Measurements from ENCODE around the gene EBF3. TPM values are rescaled to one million over a fixed set of nuclear protein-coding genes. Genes with fewer than 3 reads are reported as not detected.

EBF3 gene, protein sequence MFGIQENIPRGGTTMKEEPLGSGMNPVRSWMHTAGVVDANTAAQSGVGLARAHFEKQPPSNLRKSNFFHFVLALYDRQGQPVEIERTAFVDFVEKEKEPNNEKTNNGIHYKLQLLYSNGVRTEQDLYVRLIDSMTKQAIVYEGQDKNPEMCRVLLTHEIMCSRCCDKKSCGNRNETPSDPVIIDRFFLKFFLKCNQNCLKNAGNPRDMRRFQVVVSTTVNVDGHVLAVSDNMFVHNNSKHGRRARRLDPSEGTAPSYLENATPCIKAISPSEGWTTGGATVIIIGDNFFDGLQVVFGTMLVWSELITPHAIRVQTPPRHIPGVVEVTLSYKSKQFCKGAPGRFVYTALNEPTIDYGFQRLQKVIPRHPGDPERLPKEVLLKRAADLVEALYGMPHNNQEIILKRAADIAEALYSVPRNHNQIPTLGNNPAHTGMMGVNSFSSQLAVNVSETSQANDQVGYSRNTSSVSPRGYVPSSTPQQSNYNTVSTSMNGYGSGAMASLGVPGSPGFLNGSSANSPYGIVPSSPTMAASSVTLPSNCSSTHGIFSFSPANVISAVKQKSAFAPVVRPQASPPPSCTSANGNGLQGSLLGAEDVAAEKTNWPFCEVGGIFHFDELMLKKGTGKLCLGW
- not detected for total RNA-seq

DNA sequence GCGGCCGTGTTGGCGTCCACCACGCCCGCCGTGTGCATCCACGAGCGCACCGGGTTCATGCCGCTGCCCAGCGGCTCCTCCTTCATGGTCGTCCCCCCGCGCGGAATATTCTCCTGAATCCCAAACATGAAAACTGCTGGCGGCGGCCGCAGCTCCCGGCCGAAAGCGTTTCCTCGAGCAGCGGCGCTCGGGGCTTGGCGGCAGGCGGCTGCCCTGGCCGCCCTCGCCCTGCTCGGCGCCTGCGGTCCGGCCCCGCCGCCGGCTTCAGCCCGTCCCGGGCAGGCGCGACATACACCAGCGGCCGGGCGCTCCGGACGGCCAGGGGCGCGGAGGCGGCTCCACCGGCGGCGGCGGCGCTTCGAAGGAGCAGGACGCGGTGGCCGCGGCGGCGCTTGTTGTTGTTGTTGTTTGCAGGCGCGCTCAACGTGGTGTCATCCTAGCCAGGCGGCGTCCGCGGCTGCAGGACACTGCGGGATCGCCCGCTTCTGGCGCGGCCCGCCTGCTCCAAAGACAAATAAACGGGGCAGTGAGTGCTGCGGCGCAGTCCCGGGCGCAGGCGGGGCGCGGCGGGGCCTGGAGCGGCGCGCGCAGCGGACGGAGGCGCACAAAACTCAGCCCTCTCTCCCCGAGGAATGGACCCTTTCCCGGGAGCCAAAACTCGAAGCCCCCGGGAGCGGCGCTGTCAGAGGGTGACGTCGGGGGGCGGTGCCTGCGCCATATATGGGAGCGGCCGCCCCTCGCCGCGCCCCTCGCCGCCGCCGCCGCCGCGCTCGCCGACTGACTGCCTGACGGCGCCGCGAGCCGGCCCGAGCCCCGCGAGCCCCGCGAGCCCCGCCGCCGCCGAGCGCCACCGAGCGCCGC lies at the start of gene EBF3:
EBF3 (minus strand) TSS at position 634 of the 861 bp plus-strand sequence; CDS start at position 128, 506 bp downstream.
- ATAC-seq (peak; percentile 78 to 81), DNase-seq (no peak)
- Mint-ChIP-seq H3K4me3 (peak within 1 kb of the TSS; percentile 66), H3K9me3 (no peaks in the 10 kb centered on the region), H3K4me1 (ENCODE audit: low read depth) (peaks cover 22% of the 10 kb centered on the region), H3K27me3 (ENCODE audit: low read depth) (peaks cover 67% of the 10 kb centered on the region), H3K36me3 (ENCODE audit: insufficient read depth) (no peaks in the 10 kb centered on the region)

DNA sequence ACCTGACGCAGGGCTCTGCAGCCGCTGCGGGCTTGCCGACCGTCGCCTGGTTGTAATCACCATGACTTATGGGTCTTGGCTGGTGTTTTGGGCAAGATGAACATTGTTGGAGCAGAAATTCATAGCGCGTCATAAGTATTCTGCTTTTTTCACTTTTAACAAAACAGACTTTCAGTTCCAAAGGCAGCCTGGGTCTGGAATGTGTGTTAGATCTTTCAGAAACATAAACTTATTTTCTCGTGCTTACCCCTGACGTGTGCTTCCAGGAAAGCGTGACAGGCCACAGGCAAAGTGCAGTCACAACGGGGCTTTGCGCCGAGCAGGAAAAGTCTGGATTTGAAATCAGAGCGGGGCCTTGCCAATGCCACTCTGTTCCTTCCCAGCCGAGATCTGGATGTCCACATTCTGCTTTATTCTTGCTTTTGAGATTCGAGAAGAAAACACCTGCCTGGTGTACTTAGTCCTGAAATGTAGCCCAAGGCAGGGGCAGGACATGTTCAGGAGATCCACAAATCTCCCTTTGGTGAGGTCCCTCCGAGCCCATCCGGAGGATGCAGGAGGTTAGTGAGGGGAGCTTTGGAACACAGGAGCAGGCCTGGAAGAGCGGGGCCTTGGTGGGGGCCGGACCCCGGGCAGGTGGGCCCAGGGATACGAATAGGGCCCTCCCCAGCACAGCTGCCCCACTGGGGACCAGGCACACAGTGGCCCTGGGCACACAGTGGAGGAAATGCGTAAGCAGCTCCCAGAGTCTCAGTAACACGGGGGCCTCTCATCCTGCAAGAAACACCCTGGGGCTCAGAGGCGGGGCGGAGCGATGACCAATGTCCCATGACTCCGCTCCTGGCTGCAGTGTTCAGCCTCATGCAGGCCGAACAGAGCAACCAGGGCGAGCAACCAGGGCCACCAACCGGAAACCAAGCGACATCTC lies 49.5 kb upstream of the EBF3 start:
- no peak overlapping the region for H3K4me3 Mint-ChIP-seq
- H3K4me1 Mint-ChIP-seq (ENCODE audit: low read depth), result no peaks in the 10 kb centered on the region
- H3K27me3 Mint-ChIP-seq (ENCODE audit: low read depth), result peaks cover 12% of the 10 kb centered on the region
- H3K9me3 Mint-ChIP-seq, result no peaks in the 10 kb centered on the region
- H3K36me3 Mint-ChIP-seq (ENCODE audit: insufficient read depth), result no peaks in the 10 kb centered on the region
- DNase-seq (no peak), ATAC-seq (no peak)

DNA sequence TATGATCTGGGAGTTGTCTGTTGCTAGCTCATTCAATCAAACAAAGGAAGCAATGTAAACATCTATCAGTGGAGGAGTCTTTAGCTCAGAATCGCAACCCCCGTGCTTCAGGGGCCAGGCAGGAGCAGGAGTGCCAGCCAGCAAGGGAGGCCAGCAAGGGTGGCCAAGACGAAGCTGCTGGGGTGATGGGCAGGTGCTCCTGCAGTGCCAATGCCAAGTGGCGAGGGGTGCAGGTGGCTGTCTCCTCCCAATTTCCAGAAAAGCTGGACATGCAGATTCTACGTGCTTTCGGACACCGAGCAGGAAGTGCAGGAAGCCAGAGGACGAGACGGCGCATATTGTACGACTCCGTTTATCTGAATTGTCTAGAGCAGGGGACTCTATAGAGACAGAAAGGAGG lies 48.1 kb upstream of the EBF3 start:
- no peaks in the 10 kb centered on the region for H3K4me1 Mint-ChIP-seq (ENCODE audit: low read depth)
- no peaks in the 10 kb centered on the region for H3K9me3 Mint-ChIP-seq
- no peak overlapping the region for H3K4me3 Mint-ChIP-seq
- peaks cover 15% of the 10 kb centered on the region for H3K27me3 Mint-ChIP-seq (ENCODE audit: low read depth)
- DNase-seq (no peak), ATAC-seq (no peak)
- H3K36me3 Mint-ChIP-seq (ENCODE audit: insufficient read depth), result no peaks in the 10 kb centered on the region

GRCh38 chr10:130010653-130011052 lies 46.6 kb upstream of the EBF3 start:
- ATAC-seq (no peak), DNase-seq (no peak)
- H3K4me1 Mint-ChIP-seq (ENCODE audit: low read depth), result no peaks in the 10 kb centered on the region
- peaks cover 17% of the 10 kb centered on the region for H3K27me3 Mint-ChIP-seq (ENCODE audit: low read depth)
- H3K4me3 Mint-ChIP-seq, result no peak overlapping the region
- no peaks in the 10 kb centered on the region for H3K36me3 Mint-ChIP-seq (ENCODE audit: insufficient read depth)
- H3K9me3 Mint-ChIP-seq, result no peaks in the 10 kb centered on the region

- DNase-seq (no peak), ATAC-seq (no peak)
- Mint-ChIP-seq H3K4me1 (ENCODE audit: low read depth) (no peaks in the 10 kb centered on the region), H3K9me3 (peaks cover 4% of the 10 kb centered on the region), H3K27me3 (ENCODE audit: low read depth) (peaks cover 27% of the 10 kb centered on the region), H3K36me3 (ENCODE audit: insufficient read depth) (no peaks in the 10 kb centered on the region), H3K4me3 (no peak overlapping the region)
Measured at GRCh38 chr10:130009228-130009627, 45.2 kb upstream of the EBF3 start.

DNA sequence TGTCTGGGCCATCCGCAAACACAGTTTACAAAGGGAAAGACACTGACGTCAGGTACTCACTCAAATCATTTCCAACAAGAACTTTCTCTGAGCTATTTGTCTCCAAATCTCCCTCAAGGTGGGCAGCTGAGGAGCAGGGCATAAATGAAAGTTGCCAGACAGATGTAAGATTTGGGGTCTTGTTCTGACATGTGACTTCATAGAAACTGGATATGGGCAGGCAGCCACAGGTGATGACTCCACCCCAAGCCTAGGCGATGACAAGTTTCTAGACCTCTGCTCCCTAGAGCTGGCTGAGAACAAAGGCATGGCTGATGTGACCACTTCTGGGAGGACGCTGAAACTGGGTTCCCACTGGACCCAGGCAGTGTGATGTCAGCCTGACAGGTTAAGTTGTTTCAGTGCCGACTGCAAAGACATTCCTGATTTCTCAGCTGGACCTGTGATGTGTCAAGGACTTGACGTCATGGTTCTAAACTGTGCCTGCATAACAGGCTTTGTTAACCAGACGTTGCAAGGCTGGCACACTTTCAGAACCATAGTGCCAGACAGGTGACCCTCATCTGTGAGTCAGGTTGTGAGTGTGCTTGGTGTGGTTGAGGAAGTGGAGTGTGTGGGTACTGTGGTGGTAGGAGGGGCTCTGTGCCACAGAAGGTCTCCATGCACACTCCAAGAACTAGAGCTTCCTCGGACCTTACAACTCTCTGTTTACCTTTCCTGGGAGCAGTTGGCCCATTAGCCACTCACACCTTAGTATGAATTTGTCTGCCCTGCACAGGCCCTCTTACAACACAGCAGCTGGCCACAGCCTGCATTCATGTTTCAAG lies 39.9 kb upstream of the EBF3 start:
- H3K27me3 Mint-ChIP-seq (ENCODE audit: low read depth), result peaks cover 19% of the 10 kb centered on the region
- H3K4me1 Mint-ChIP-seq (ENCODE audit: low read depth), result no peaks in the 10 kb centered on the region
- DNase-seq (no peak), ATAC-seq (no peak)
- peaks cover 4% of the 10 kb centered on the region for H3K9me3 Mint-ChIP-seq
- H3K36me3 Mint-ChIP-seq (ENCODE audit: insufficient read depth), result no peaks in the 10 kb centered on the region
- H3K4me3 Mint-ChIP-seq, result no peak overlapping the region

GRCh38 chr10:130003166-130003565 lies 39.1 kb upstream of the EBF3 start:
- no peak for ATAC-seq
- DNase-seq, result no peak
- no peaks in the 10 kb centered on the region for H3K36me3 Mint-ChIP-seq (ENCODE audit: insufficient read depth)
- peaks cover 11% of the 10 kb centered on the region for H3K9me3 Mint-ChIP-seq
- H3K4me1 Mint-ChIP-seq (ENCODE audit: low read depth), result no peaks in the 10 kb centered on the region
- H3K27me3 Mint-ChIP-seq (ENCODE audit: low read depth), result peaks cover 17% of the 10 kb centered on the region
- no peak overlapping the region for H3K4me3 Mint-ChIP-seq

DNA sequence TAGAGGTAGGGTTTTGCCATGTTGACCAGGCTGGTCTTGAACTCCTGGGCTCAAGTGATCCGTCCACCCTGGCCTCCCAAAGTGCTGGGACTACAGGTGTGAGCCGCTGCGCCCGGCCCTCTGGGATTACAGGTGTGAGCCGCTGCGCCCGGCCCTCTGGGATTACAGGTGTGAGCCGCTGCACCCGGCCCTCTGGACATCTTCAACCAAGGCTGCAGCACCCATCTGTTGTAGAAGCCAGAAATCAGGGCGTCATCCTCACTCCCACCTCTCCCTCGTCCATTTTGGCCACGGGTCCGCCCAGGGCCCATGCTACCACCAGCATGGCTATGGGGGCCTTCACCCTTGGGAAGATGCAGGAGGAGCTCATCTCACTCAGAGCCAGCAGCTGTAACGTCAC lies 38.5 kb upstream of the EBF3 start:
- ATAC-seq, result no peak
- H3K27me3 Mint-ChIP-seq (ENCODE audit: low read depth), result peaks cover 17% of the 10 kb centered on the region

GRCh38 chr10:130000918-130001317 lies 36.8 kb upstream of the EBF3 start:
- Mint-ChIP-seq H3K4me3 (no peak overlapping the region), H3K4me1 (ENCODE audit: low read depth) (no peaks in the 10 kb centered on the region), H3K27me3 (ENCODE audit: low read depth) (peaks cover 17% of the 10 kb centered on the region), H3K36me3 (ENCODE audit: insufficient read depth) (no peaks in the 10 kb centered on the region), H3K9me3 (peaks cover 19% of the 10 kb centered on the region)
- ATAC-seq (no peak), DNase-seq (no peak)

More for the DNA sequence above, 38.5 kb upstream of the EBF3 start:
- Mint-ChIP-seq H3K9me3 (peaks cover 15% of the 10 kb centered on the region), H3K36me3 (ENCODE audit: insufficient read depth) (no peaks in the 10 kb centered on the region), H3K4me3 (no peak overlapping the region), H3K4me1 (ENCODE audit: low read depth) (no peaks in the 10 kb centered on the region)
- DNase-seq, result no peak

GRCh38 chr10:129999140-129999539 lies 35.1 kb upstream of the EBF3 start:
- Mint-ChIP-seq H3K4me1 (ENCODE audit: low read depth) (no peaks in the 10 kb centered on the region), H3K27me3 (ENCODE audit: low read depth) (peaks cover 13% of the 10 kb centered on the region), H3K9me3 (peaks cover 24% of the 10 kb centered on the region), H3K4me3 (no peak overlapping the region), H3K36me3 (ENCODE audit: insufficient read depth) (no peaks in the 10 kb centered on the region)
- no peak for DNase-seq
- ATAC-seq, result no peak

GRCh38 chr10:129993621-129994020 lies 29.5 kb upstream of the EBF3 start:
- peaks cover 35% of the 10 kb centered on the region for H3K27me3 Mint-ChIP-seq (ENCODE audit: low read depth)
- H3K36me3 Mint-ChIP-seq (ENCODE audit: insufficient read depth), result no peaks in the 10 kb centered on the region
- no peak for ATAC-seq
- no peak overlapping the region for H3K4me3 Mint-ChIP-seq
- no peaks in the 10 kb centered on the region for H3K4me1 Mint-ChIP-seq (ENCODE audit: low read depth)
- no peak for DNase-seq
- H3K9me3 Mint-ChIP-seq, result peaks cover 30% of the 10 kb centered on the region

- DNase-seq (no peak), ATAC-seq (no peak)
- no peak overlapping the region for H3K4me3 Mint-ChIP-seq
- H3K36me3 Mint-ChIP-seq (ENCODE audit: insufficient read depth), result no peaks in the 10 kb centered on the region
- H3K9me3 Mint-ChIP-seq, result peaks cover 22% of the 10 kb centered on the region
- H3K4me1 Mint-ChIP-seq (ENCODE audit: low read depth), result no peaks in the 10 kb centered on the region
- H3K27me3 Mint-ChIP-seq (ENCODE audit: low read depth), result peaks cover 41% of the 10 kb centered on the region
Measured at GRCh38 chr10:129992356-129992755, 28.3 kb upstream of the EBF3 start.

- Mint-ChIP-seq H3K4me3 (no peak overlapping the region), H3K4me1 (ENCODE audit: low read depth) (no peaks in the 10 kb centered on the region), H3K9me3 (peaks cover 40% of the 10 kb centered on the region), H3K27me3 (ENCODE audit: low read depth) (peaks cover 65% of the 10 kb centered on the region), H3K36me3 (ENCODE audit: insufficient read depth) (peaks cover 5% of the 10 kb centered on the region)
- ATAC-seq (no peak), DNase-seq (no peak)
Measured at GRCh38 chr10:129982825-129983224, 18.8 kb upstream of the EBF3 start.
